ENCODE results near the gene ATG4D.

The ATG4D gene

DNA sequence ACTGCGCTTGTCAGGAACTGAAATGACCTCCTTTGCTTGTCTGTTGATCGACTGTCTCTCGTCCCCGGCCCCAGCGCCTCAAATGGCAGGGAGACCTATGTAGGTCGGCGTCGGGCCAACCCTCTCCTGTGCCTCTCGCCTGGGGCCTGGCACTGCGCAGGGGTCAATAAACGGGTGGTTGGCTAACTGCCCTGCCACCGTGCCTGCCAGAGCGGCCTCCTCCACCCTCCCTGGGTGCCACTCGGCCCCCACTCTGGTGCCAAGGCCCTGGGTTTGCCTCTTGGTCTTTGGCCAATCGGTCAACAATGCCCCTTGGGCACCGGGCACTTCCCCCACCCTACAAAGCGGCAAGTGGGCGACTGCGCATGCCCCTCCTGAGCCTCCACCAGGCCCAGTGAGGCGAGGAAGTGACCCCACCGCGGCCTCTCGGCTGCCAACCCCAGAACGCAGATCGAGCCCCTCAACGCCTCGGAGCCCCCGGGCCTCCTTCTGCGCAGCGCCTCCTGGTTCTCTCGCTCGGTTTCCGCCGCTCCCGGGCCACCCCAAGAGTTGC, 41.7 kb upstream of the ATG4D start (continued):
- TF ChIP-seq, protein P1, sequence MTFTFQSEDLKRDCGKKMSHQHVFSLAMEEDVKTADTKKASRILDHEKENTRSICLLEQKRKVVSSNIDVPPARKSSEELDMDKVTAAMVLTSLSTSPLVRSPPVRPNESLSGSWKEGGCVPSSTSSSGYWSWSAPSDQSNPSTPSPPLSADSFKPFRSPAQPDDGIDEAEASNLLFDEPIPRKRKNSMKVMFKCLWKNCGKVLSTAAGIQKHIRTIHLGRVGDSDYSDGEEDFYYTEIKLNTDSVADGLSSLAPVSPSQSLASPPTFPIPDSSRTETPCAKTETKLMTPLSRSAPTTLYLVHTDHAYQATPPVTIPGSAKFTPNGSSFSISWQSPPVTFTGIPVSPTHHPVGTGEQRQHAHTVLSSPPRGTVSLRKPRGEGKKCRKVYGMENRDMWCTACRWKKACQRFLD (tag by site-specific recombination; IDR thresholded peaks at IDR 0.05) = no peak
- peak; percentile 98 for TF ChIP-seq ZNF335 (tag by site-specific recombination; conservative IDR thresholded peaks at IDR 0.05)
- TF ChIP-seq, protein P2, sequence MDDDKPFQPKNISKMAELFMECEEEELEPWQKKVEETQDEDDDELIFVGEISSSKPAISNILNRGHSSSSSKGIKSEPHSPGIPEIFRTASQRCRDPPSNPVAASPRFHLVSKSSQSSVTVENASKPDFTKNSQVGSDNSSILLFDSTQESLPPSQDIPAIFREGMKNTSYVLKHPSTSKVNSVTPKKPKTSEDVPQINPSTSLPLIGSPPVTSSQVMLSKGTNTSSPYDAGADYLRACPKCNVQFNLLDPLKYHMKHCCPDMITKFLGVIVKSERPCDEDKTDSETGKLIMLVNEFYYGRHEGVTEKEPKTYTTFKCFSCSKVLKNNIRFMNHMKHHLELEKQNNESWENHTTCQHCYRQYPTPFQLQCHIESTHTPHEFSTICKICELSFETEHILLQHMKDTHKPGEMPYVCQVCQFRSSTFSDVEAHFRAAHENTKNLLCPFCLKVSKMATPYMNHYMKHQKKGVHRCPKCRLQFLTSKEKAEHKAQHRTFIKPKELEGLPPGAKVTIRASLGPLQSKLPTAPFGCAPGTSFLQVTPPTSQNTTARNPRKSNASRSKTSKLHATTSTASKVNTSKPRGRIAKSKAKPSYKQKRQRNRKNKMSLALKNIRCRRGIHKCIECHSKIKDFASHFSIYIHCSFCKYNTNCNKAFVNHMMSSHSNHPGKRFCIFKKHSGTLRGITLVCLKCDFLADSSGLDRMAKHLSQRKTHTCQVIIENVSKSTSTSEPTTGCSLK (tag by site-specific recombination; IDR thresholded peaks at IDR 0.05) = no peak
- TF ChIP-seq GLIS1 (tag by site-specific recombination; IDR thresholded peaks at IDR 0.05) = peak; percentile 71
- no peak for TF ChIP-seq ZNF202 (tag by site-specific recombination; IDR thresholded peaks at IDR 0.05; ENCODE audit: borderline replicate concordance)
- no peak for TF ChIP-seq ZNF701 (tag by site-specific recombination; IDR thresholded peaks at IDR 0.05)
- TF ChIP-seq KLF7 (tag by site-specific recombination; IDR thresholded peaks at IDR 0.05; ENCODE audit: borderline replicate concordance) = no peak
- no peak for TF ChIP-seq ZNF174 (tag by site-specific recombination; IDR thresholded peaks at IDR 0.05)
- no peak for TF ChIP-seq ZSCAN16 (tag by site-specific recombination; IDR thresholded peaks at IDR 0.05)
- no peak for TF ChIP-seq TCF7L2 (IDR thresholded peaks at IDR 0.05; ENCODE audit: borderline replicate concordance, low read depth, low read length)
- TF ChIP-seq, protein P3, sequence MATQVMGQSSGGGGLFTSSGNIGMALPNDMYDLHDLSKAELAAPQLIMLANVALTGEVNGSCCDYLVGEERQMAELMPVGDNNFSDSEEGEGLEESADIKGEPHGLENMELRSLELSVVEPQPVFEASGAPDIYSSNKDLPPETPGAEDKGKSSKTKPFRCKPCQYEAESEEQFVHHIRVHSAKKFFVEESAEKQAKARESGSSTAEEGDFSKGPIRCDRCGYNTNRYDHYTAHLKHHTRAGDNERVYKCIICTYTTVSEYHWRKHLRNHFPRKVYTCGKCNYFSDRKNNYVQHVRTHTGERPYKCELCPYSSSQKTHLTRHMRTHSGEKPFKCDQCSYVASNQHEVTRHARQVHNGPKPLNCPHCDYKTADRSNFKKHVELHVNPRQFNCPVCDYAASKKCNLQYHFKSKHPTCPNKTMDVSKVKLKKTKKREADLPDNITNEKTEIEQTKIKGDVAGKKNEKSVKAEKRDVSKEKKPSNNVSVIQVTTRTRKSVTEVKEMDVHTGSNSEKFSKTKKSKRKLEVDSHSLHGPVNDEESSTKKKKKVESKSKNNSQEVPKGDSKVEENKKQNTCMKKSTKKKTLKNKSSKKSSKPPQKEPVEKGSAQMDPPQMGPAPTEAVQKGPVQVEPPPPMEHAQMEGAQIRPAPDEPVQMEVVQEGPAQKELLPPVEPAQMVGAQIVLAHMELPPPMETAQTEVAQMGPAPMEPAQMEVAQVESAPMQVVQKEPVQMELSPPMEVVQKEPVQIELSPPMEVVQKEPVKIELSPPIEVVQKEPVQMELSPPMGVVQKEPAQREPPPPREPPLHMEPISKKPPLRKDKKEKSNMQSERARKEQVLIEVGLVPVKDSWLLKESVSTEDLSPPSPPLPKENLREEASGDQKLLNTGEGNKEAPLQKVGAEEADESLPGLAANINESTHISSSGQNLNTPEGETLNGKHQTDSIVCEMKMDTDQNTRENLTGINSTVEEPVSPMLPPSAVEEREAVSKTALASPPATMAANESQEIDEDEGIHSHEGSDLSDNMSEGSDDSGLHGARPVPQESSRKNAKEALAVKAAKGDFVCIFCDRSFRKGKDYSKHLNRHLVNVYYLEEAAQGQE (tag by site-specific recombination; IDR thresholded peaks at IDR 0.05) = 0 out of 2 replicates have a peak, but pooled peaks have one; percentile 22
- TF ChIP-seq, protein P4, sequence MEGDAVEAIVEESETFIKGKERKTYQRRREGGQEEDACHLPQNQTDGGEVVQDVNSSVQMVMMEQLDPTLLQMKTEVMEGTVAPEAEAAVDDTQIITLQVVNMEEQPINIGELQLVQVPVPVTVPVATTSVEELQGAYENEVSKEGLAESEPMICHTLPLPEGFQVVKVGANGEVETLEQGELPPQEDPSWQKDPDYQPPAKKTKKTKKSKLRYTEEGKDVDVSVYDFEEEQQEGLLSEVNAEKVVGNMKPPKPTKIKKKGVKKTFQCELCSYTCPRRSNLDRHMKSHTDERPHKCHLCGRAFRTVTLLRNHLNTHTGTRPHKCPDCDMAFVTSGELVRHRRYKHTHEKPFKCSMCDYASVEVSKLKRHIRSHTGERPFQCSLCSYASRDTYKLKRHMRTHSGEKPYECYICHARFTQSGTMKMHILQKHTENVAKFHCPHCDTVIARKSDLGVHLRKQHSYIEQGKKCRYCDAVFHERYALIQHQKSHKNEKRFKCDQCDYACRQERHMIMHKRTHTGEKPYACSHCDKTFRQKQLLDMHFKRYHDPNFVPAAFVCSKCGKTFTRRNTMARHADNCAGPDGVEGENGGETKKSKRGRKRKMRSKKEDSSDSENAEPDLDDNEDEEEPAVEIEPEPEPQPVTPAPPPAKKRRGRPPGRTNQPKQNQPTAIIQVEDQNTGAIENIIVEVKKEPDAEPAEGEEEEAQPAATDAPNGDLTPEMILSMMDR (tag by site-specific recombination; IDR thresholded peaks at IDR 0.05) = no peak; the same call in 1 of the 2 replicates
- TF ChIP-seq ZNF416 (tag by site-specific recombination; IDR thresholded peaks at IDR 0.05) = no peak
- TF ChIP-seq, protein P5, sequence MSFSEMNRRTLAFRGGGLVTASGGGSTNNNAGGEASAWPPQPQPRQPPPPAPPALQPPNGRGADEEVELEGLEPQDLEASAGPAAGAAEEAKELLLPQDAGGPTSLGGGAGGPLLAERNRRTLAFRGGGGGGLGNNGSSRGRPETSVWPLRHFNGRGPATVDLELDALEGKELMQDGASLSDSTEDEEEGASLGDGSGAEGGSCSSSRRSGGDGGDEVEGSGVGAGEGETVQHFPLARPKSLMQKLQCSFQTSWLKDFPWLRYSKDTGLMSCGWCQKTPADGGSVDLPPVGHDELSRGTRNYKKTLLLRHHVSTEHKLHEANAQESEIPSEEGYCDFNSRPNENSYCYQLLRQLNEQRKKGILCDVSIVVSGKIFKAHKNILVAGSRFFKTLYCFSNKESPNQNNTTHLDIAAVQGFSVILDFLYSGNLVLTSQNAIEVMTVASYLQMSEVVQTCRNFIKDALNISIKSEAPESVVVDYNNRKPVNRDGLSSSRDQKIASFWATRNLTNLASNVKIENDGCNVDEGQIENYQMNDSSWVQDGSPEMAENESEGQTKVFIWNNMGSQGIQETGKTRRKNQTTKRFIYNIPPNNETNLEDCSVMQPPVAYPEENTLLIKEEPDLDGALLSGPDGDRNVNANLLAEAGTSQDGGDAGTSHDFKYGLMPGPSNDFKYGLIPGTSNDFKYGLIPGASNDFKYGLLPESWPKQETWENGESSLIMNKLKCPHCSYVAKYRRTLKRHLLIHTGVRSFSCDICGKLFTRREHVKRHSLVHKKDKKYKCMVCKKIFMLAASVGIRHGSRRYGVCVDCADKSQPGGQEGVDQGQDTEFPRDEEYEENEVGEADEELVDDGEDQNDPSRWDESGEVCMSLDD (tag by site-specific recombination; IDR thresholded peaks at IDR 0.05) = peak; percentile 92
- peak; percentile 37; the same call in 1 of the 2 replicates for TF ChIP-seq ZFP69B (tag by site-specific recombination; IDR thresholded peaks at IDR 0.05)
- no peak for TF ChIP-seq IKZF3 (tag by site-specific recombination; IDR thresholded peaks at IDR 0.05)
- TF ChIP-seq ZNF391 (tag by site-specific recombination; IDR thresholded peaks at IDR 0.05; ENCODE audit: borderline replicate concordance, low read depth) = peak; percentile 29; the same call in 1 of the 2 replicates
- no peak for TF ChIP-seq ZNF248 (tag by site-specific recombination; IDR thresholded peaks at IDR 0.05)
- no peak for TF ChIP-seq ZNF548 (tag by site-specific recombination; IDR thresholded peaks at IDR 0.05)
- peak; percentile 43; the same call in 1 of the 2 replicates for TF ChIP-seq ZBTB17 (tag by site-specific recombination; IDR thresholded peaks at IDR 0.05)
- TF ChIP-seq MZF1 (tag by site-specific recombination; IDR thresholded peaks at IDR 0.05; ENCODE audit: borderline replicate concordance) = no peak
- TF ChIP-seq OSR2 (tag by site-specific recombination; IDR thresholded peaks at IDR 0.05) = no peak
- no peak for TF ChIP-seq ZNF544 (tag by site-specific recombination; IDR thresholded peaks at IDR 0.05)
- no peak for TF ChIP-seq ZNF354C (tag by site-specific recombination; IDR thresholded peaks at IDR 0.05; ENCODE audit: borderline replicate concordance, low read depth)
- TF ChIP-seq ZEB2 (tag by site-specific recombination; IDR thresholded peaks at IDR 0.05) = peak; percentile 74; the same call in 1 of the 2 replicates
- TF ChIP-seq ZBTB20 (tag by site-specific recombination; IDR thresholded peaks at IDR 0.05) = peak; percentile 63; the same call in 1 of the 2 replicates
- peak; percentile 52; the same call in 1 of the 2 replicates for TF ChIP-seq ZBTB48 (tag by site-specific recombination; IDR thresholded peaks at IDR 0.05)
- TF ChIP-seq ZFHX2 (tag by site-specific recombination; conservative IDR thresholded peaks at IDR 0.05) = 0 out of 2 replicates have a peak, but pooled peaks have one; percentile 15
